ENCODE measurements around the gene EHBP1L1. TPM values are rescaled to one million over a fixed set of nuclear protein-coding genes. Genes with fewer than 3 reads are reported as not detected.

The EHBP1L1 gene
- total and polyA plus RNA-seq, 2 of the 13 experiments (the other 11 are each of a cell fraction or from before 2014, with no cell fraction given): 8.3 to 10.6 TPM

GRCh38 chr11:65546217-65546958 is 29.5 kb upstream of the EHBP1L1 start (continued):
- TF ChIP-seq SNAPC4 (CRISPR knock-in tag; IDR thresholded peaks at IDR 0.05) (no peak), NFRKB (IDR thresholded peaks at IDR 0.05) (no peak), GRHL1 (CRISPR knock-in tag; conservative IDR thresholded peaks at IDR 0.05) (no peak), RAD51 (IDR thresholded peaks at IDR 0.05; ENCODE audit: borderline replicate concordance) (no peak), SMAD9 (CRISPR knock-in tag; IDR thresholded peaks at IDR 0.05) (no peak), E2F5 (CRISPR knock-in tag; conservative IDR thresholded peaks at IDR 0.05) (no peak), ZNF562 (CRISPR knock-in tag; IDR thresholded peaks at IDR 0.05; ENCODE audit: borderline replicate concordance) (no peak), ZFP91 (CRISPR knock-in tag; IDR thresholded peaks at IDR 0.05; ENCODE audit: borderline replicate concordance) (no peak; the same call in 1 of the 2 replicates), JARID2 (CRISPR knock-in tag; IDR thresholded peaks at IDR 0.05; ENCODE audit: insufficient replicate concordance) (no peak), RBM39 (IDR thresholded peaks at IDR 0.05; ENCODE audit: low read depth, low read length, poor library complexity, severe bottlenecking) (no peak), ZNF335 (CRISPR knock-in tag; IDR thresholded peaks at IDR 0.05) (no peak), MAF1 (CRISPR knock-in tag; IDR thresholded peaks at IDR 0.05; ENCODE audit: borderline replicate concordance) (no peak; the same call in 1 of the 2 replicates), FOSL1 (CRISPR knock-in tag; IDR thresholded peaks at IDR 0.05; ENCODE audit: borderline replicate concordance) (no peak), TBX3 (IDR thresholded peaks at IDR 0.05; ENCODE audit: borderline replicate concordance) (no peak), FOSL2 (CRISPR knock-in tag; IDR thresholded peaks at IDR 0.05) (no peak), ZNF598 (CRISPR knock-in tag; IDR thresholded peaks at IDR 0.05; ENCODE audit: borderline replicate concordance) (no peak), HNRNPUL1 (IDR thresholded peaks at IDR 0.05; ENCODE audit: low read depth, low read length) (no peak), ZNF260 (CRISPR knock-in tag; IDR thresholded peaks at IDR 0.05; ENCODE audit: borderline replicate concordance, low read depth) (no peak), ELF3 (CRISPR knock-in tag; IDR thresholded peaks at IDR 0.05) (peak; percentile 45; the same call in 1 of the 2 replicates), ZNF878 (CRISPR knock-in tag; IDR thresholded peaks at IDR 0.05) (no peak)

All from HepG2 (cell line).